Ovary (tissue), 3 donors: ENCODE measurements around the gene PDP2.

Experiments
- CTCF ChIP-seq, 3 donors: fragments of 450-650 bp in 2 of 3; fragments of 200-600 bp in 1 of 3; IDR thresholded peaks; one replicate each; pipeline versions ENCODE4 v1.5.1 to v1.8.0; 2016 to 2022; ENCODE audit warnings: antibody characterized with exemption in 3 of 3, mild to moderate bottlenecking in 1 of 3
- POLR2A ChIP-seq: fragments of 450-650 bp; IDR thresholded peaks from one replicate; pipeline ENCODE4 v1.6.1; 2017; ENCODE audit warnings: antibody characterized with exemption, mild to moderate bottlenecking, moderate library complexity
- donor health status: DM: no; HTN: no; CAD: no.

- TF ChIP-seq POLR2A (no peak), CTCF (IDR thresholded peaks at IDR 0.05) (no peak)
These were observed 56.7 kb downstream of the PDP2 start for GRCh38 chr16:66936889-66937554.
